ENCODE measurements around the gene SAMD1. TPM values are rescaled to one million over a fixed set of nuclear protein-coding genes. Genes with fewer than 3 reads are reported as not detected.

SAMD1 gene
- total and polyA plus RNA-seq, 2 of the 13 experiments (the other 11 are each of a cell fraction or from before 2014, with no cell fraction given) = 17.5 to 45.0 TPM

DNA sequence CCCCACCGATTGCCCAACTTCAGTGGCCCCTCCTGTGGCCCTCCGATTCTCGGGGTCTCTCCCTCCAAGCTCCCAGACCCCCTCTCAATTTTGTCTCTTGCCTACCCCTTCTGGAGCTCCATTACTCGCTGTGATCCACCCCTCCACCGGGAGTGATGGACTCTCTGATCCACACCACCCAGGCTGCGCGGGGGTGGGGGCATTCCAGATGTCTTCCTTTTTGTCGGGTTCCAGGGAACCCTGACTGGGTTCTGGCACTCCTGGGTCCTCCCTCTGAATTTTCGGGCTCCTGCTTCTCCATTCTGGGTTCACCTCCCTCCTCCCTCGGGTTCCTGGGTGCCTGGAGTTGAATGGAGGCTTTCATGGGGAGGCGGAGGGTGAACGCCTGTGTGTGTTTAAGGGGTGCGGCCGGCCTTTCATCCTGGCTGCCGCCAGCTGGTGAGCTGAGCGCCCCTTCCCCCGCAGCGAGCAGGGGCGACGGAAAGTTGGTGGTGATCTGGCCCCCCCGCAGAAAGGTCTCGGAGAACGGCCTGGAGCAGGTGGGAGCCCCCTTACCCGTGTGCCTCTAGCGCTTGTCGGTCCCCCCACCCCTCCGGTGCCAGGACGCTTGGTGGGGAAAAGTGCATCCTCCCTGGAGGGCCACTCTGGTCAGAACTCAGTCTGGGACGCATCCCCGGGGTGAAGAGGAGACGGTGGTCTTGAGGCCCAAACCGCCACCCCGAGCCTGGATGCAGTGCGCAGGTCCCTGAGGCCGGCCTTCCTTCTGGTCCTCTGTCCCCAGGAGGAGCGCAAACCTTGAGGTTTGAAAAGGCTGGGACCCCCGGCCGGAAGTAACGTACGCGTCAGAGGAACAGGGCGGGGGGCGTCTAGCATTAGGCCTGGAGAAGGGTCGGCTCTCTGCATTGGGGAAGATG, 16.4 kb downstream of the SAMD1 start (continued):
- TF ChIP-seq PATZ1 (CRISPR knock-in tag; IDR thresholded peaks at IDR 0.05) (peak; percentile 90), ISX (CRISPR knock-in tag; conservative IDR thresholded peaks at IDR 0.05) (no peak), HNRNPLL (IDR thresholded peaks at IDR 0.05; ENCODE audit: low read depth, low read length, poor library complexity, severe bottlenecking) (peak; percentile 67), CBX5 (CRISPR knock-in tag; IDR thresholded peaks at IDR 0.05; ENCODE audit: borderline replicate concordance) (no peak), SIX4 (CRISPR knock-in tag; IDR thresholded peaks at IDR 0.05) (no peak), ATF7-NPFF (CRISPR knock-in tag; IDR thresholded peaks at IDR 0.05; ENCODE audit: low read depth) (no peak), IRF2 (CRISPR knock-in tag; IDR thresholded peaks at IDR 0.05) (no peak), EHMT2 (IDR thresholded peaks at IDR 0.05; ENCODE audit: borderline replicate concordance, low read depth, low read length) (no peak), DNMT3B (CRISPR knock-in tag; conservative IDR thresholded peaks at IDR 0.05) (no peak), SKIL (CRISPR knock-in tag; IDR thresholded peaks at IDR 0.05; ENCODE audit: borderline replicate concordance) (no peak), ATF3 (CRISPR knock-in tag; IDR thresholded peaks at IDR 0.05) (0 out of 2 replicates have a peak, but pooled peaks have one; percentile 28), ZNF275 (CRISPR knock-in tag; IDR thresholded peaks at IDR 0.05; ENCODE audit: borderline replicate concordance) (no peak), PAWR (CRISPR knock-in tag; IDR thresholded peaks at IDR 0.05; ENCODE audit: borderline replicate concordance) (no peak), ZNF276 (CRISPR knock-in tag; IDR thresholded peaks at IDR 0.05; ENCODE audit: low read depth) (no peak), YY1 (IDR thresholded peaks at IDR 0.05; ENCODE audit: insufficient read depth, insufficient replicate concordance, low read depth, low read length) (peak; percentile 2), TARDBP (CRISPR knock-in tag; IDR thresholded peaks at IDR 0.05) (no peak)
- TF ChIP-seq, protein P1, sequence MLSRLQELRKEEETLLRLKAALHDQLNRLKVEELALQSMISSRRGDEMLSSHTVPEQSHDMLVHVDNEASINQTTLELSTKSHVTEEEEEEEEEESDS (CRISPR knock-in tag; IDR thresholded peaks at IDR 0.05; ENCODE audit: borderline replicate concordance) = no peak
